ENCODE results near the gene LYRM4. TPM values are rescaled to one million over a fixed set of nuclear protein-coding genes. Genes with fewer than 3 reads are reported as not detected.

LYRM4 gene
- total RNA-seq, 1 donor = 16.6 TPM

DNA sequence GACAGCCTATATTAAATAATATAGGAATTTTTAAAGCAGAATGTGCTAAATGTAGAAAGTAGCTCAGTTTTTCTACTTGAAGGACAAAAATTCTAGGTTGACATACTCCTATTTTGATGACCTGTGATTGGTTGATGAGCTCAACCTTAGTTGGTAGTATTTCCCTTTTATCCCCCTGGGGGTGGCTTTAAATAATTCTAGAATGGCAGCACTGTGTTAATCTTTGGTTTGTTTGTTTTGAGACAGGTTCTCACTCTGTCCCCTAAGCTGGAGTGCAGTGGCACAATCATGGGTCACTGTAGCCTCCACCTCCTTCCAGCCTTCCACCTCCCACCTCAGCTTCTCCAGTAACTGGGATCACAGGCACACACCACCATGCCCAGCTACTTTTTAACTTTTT is 29.8 kb upstream of the LYRM4 start:
- no peak for DNase-seq (ENCODE audit: insufficient read length, low spot score, missing footprints)
- no peaks in the 10 kb centered on the region for H3K36me3 ChIP-seq (ENCODE audit: insufficient read depth, low read length)
- TF ChIP-seq, protein P1, sequence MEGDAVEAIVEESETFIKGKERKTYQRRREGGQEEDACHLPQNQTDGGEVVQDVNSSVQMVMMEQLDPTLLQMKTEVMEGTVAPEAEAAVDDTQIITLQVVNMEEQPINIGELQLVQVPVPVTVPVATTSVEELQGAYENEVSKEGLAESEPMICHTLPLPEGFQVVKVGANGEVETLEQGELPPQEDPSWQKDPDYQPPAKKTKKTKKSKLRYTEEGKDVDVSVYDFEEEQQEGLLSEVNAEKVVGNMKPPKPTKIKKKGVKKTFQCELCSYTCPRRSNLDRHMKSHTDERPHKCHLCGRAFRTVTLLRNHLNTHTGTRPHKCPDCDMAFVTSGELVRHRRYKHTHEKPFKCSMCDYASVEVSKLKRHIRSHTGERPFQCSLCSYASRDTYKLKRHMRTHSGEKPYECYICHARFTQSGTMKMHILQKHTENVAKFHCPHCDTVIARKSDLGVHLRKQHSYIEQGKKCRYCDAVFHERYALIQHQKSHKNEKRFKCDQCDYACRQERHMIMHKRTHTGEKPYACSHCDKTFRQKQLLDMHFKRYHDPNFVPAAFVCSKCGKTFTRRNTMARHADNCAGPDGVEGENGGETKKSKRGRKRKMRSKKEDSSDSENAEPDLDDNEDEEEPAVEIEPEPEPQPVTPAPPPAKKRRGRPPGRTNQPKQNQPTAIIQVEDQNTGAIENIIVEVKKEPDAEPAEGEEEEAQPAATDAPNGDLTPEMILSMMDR (IDR thresholded peaks at IDR 0.05; ENCODE audit: extremely low read depth, low read depth, low read length) = no peak

DNA sequence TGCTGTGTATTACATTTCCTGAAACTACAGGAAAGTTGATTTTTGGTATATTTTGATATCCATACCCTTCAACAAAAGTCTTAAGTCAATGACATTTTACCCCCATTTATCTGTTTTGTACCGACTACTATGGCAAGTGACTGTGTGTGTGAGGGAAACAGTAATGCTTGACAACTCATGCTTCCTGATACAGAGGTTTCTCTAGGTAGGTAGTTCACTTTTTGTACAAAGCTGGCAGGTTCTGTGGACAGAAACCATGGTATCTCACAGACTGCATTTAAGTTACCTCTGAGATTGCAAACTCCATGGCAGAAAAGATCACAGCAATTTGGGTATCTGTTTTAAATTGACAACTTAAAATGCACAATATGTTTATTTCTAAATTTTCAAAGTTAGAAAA is 29.3 kb upstream of the LYRM4 start:
- TF ChIP-seq, protein P1 (IDR thresholded peaks at IDR 0.05; ENCODE audit: extremely low read depth, low read depth, low read length) = no peak
- DNase-seq (ENCODE audit: insufficient read length, low spot score, missing footprints) = no peak
- no peak overlapping the region for H3K4me3 ChIP-seq (ENCODE audit: insufficient read depth, low read length)
- H3K36me3 ChIP-seq (ENCODE audit: insufficient read depth, low read length) = no peaks in the 10 kb centered on the region
- no peak overlapping the region for H3K4me2 ChIP-seq (ENCODE audit: insufficient read depth, low read length)
- no peaks in the 10 kb centered on the region for H3K27me3 ChIP-seq (ENCODE audit: insufficient read depth, low read length)
- H3K27ac ChIP-seq (ENCODE audit: low read depth, low read length) = no peak overlapping the region
- H3K79me2 ChIP-seq (ENCODE audit: insufficient read depth, low read length) = peaks cover 38% of the 10 kb centered on the region
- no peaks in the 10 kb centered on the region for H3K9me3 ChIP-seq (ENCODE audit: low read depth, low read length)
- peaks cover 28% of the 10 kb centered on the region for H4K20me1 ChIP-seq (ENCODE audit: insufficient read depth, low read length)
- no peak overlapping the region for H2AFZ ChIP-seq (ENCODE audit: low read length)
- H3K4me1 ChIP-seq (ENCODE audit: insufficient read depth, low read length) = peaks cover 10% of the 10 kb centered on the region

More for the DNA sequence above, 29.8 kb upstream of the LYRM4 start:
- H3K4me1 ChIP-seq (ENCODE audit: insufficient read depth, low read length) = peaks cover 10% of the 10 kb centered on the region
- peaks cover 38% of the 10 kb centered on the region for H3K79me2 ChIP-seq (ENCODE audit: insufficient read depth, low read length)
- no peaks in the 10 kb centered on the region for H3K9me3 ChIP-seq (ENCODE audit: low read depth, low read length)
- H3K27ac ChIP-seq (ENCODE audit: low read depth, low read length) = no peak overlapping the region
- H4K20me1 ChIP-seq (ENCODE audit: insufficient read depth, low read length) = peaks cover 28% of the 10 kb centered on the region
- no peaks in the 10 kb centered on the region for H3K27me3 ChIP-seq (ENCODE audit: insufficient read depth, low read length)
- no peak overlapping the region for H3K4me2 ChIP-seq (ENCODE audit: insufficient read depth, low read length)
- H2AFZ ChIP-seq (ENCODE audit: low read length) = no peak overlapping the region
- H3K4me3 ChIP-seq (ENCODE audit: insufficient read depth, low read length) = no peak overlapping the region

DNA sequence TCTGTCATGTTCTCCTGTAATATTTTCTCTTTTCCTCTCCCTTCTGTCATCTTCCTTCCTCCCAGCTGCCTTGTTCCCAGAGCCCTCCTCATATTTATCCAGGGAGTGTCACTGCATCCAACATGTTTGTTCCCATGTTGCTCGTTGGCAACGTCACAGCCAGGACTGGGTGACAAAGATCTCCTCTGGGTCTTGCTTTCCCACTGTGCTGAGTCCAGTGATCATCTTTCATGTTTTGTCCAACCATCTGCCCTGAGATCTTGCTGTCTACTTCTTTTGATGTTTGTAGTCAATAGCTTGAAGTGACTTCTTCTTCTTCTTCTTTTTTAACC is 27.2 kb upstream of the LYRM4 start:
- Histone ChIP-seq H3K79me2 (ENCODE audit: insufficient read depth, low read length) (peaks cover 29% of the 10 kb centered on the region), H2AFZ (ENCODE audit: low read length) (no peak overlapping the region), H3K4me2 (ENCODE audit: insufficient read depth, low read length) (peak overlapping the region; percentile 75), H3K4me1 (ENCODE audit: insufficient read depth, low read length) (peaks cover 10% of the 10 kb centered on the region), H3K27ac (ENCODE audit: low read depth, low read length) (no peak overlapping the region), H3K9me3 (ENCODE audit: low read depth, low read length) (no peaks in the 10 kb centered on the region), H3K36me3 (ENCODE audit: insufficient read depth, low read length) (no peaks in the 10 kb centered on the region), H3K4me3 (ENCODE audit: insufficient read depth, low read length) (no peak overlapping the region), H4K20me1 (ENCODE audit: insufficient read depth, low read length) (peaks cover 21% of the 10 kb centered on the region), H3K27me3 (ENCODE audit: insufficient read depth, low read length) (no peaks in the 10 kb centered on the region)
- TF ChIP-seq, protein P1 (IDR thresholded peaks at IDR 0.05; ENCODE audit: extremely low read depth, low read depth, low read length) = no peak
- DNase-seq (ENCODE audit: insufficient read length, low spot score, missing footprints) = no peak

DNA sequence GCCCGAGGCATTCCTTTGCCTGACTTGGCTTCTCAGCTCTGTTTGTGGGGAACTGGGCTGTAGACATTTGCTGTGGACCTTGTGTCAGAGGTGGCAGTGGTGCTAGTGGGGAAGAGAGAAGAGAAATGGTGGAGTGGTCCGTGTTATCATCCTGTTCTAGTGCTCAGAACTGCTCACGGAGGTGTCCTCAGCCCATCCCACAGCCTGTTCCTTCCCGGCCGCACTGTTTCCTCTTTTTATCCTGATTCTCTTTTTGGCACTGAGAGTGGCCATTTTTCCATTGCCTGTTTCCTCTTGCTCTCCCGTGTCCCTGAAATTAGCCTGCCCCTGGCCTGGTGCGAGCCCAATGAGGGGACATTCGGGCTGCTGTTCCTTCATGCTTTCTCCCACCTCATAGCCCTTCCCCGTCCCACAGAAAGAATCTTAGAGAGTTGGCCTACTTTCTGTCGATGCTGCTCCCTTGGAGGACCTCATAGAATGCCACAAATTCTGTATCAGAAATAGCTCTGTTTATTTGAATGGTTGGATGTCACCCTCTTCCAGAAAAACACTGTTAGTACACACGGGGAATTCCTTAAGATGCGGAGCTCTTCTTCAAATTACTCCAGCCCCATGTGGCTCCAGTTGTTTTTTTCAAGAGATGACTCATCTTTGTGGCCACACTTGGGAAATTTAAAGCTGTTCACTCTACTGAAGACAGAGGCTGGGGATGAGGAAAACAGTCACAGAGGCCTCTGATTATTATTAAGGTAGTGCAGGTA is 26.6 kb upstream of the LYRM4 start:
- Histone ChIP-seq H3K9me3 (ENCODE audit: low read depth, low read length) (no peaks in the 10 kb centered on the region), H3K27me3 (ENCODE audit: insufficient read depth, low read length) (no peaks in the 10 kb centered on the region), H2AFZ (ENCODE audit: low read length) (no peak overlapping the region), H3K27ac (ENCODE audit: low read depth, low read length) (no peak overlapping the region), H3K79me2 (ENCODE audit: insufficient read depth, low read length) (peaks cover 28% of the 10 kb centered on the region), H3K4me1 (ENCODE audit: insufficient read depth, low read length) (peaks cover 10% of the 10 kb centered on the region), H3K4me3 (ENCODE audit: insufficient read depth, low read length) (peak overlapping the region; percentile 49), H4K20me1 (ENCODE audit: insufficient read depth, low read length) (peaks cover 18% of the 10 kb centered on the region), H3K4me2 (ENCODE audit: insufficient read depth, low read length) (peak overlapping the region; percentile 75), H3K36me3 (ENCODE audit: insufficient read depth, low read length) (no peaks in the 10 kb centered on the region)
- peak; percentile 88 for DNase-seq (ENCODE audit: insufficient read length, low spot score, missing footprints)
- TF ChIP-seq, protein P1 (IDR thresholded peaks at IDR 0.05; ENCODE audit: extremely low read depth, low read depth, low read length) = no peak
